ENCODE measurements around the gene SOCS1.

GRCh38 chr16:11229906-11230305 lies 26.1 kb downstream of the SOCS1 start:
- TF ChIP-seq ZNF274 (IDR thresholded peaks at IDR 0.05; ENCODE audit: low read depth, low read length) (no peak), YY1 (IDR thresholded peaks at IDR 0.05; ENCODE audit: insufficient read depth, insufficient read length) (no peak), SUZ12 (IDR thresholded peaks at IDR 0.05; ENCODE audit: extremely low read depth, insufficient read depth, insufficient read length) (no peak)
